Muscle layer of colon (tissue), 2 donors: ENCODE results near the gene ZNF575.
A peak's percentile ranks its signal among the peaks of the same experiment; 100 is the strongest.

Experiments used
- H3K27ac ChIP-seq: one replicate; pipeline ENCODE4 v1.7.0; 2013; ENCODE audit warnings: low read depth, mild to moderate bottlenecking, low read length, moderate library complexity
- H3K27me3 ChIP-seq, 2 donors: one replicate each; pipeline ENCODE4 v1.7.0; 2013; ENCODE audit warnings: low read length in 2 of 2, mild to moderate bottlenecking in 2 of 2; ENCODE audit not compliant: insufficient read depth in 2 of 2, control insufficient read depth in 1 of 2
- H3K36me3 ChIP-seq: one replicate; pipeline ENCODE4 v1.7.0; 2013; ENCODE audit warnings: mild to moderate bottlenecking, low read length; ENCODE audit not compliant: insufficient read depth
- H3K4me1 ChIP-seq: one replicate; pipeline ENCODE4 v1.7.0; 2013; ENCODE audit warnings: mild to moderate bottlenecking, low read length; ENCODE audit not compliant: insufficient read depth
- H3K4me3 ChIP-seq, 2 donors: one replicate each; pipeline ENCODE4 v1.7.0; 2013; ENCODE audit warnings: low read length in 2 of 2, low read depth in 1 of 2, mild to moderate bottlenecking in 1 of 2, moderate library complexity in 1 of 2
- H3K9ac ChIP-seq: one replicate; pipeline ENCODE4 v1.7.0; 2013; ENCODE audit warnings: low read length
- H3K9me3 ChIP-seq: one replicate; pipeline ENCODE4 v1.7.0; 2013; ENCODE audit warnings: mild to moderate bottlenecking, low read length
- donor health status: abdominal sarcoma.
- donor health status: Adenocarcinoma of cecum.

Gene ZNF575, protein sequence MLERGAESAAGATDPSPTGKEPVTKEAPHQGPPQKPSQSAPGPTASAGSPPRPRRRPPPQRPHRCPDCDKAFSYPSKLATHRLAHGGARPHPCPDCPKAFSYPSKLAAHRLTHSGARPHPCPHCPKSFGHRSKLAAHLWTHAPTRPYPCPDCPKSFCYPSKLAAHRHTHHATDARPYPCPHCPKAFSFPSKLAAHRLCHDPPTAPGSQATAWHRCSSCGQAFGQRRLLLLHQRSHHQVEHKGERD

DNA sequence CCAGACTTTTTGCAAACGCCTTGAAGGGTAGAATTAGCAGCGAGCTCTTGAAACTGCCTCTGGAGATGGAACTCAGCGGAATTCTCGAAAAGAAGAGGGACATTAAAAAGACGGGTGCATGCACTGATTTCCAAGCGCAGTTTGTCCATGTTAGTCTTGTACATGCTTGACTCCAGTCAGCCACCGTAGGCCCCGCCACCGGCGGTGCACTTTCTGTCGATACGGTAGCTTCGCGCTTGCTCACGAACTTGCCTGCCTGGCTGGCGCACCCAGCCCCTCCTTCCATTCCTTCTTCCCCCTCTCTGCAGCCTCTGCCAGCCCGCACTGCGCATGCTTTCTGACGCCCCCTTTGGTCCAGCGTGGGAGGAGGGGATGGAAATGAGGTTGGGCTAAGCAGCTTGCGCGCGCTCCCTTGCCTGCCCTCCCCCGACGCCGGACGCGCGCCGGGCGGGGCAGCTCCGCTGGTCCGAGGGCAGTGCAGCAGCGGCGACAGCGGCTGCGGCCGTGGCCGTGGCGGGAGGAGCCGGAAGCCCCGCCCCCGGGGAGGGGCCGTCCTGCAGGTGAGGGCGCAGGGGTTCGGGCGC is at the start of gene ZNF575:
Gene ZNF575 (plus strand): TSS at position 227 of the 584 bp plus-strand sequence. CDS start 1,235 bp downstream, outside the sequence.
- Histone ChIP-seq H3K9ac (peak within 1 kb of the TSS; percentile 23), H3K27ac (peak within 1 kb of the TSS; percentile 96), H3K9me3 (no peaks in the 10 kb centered on the region), H3K27me3 (no peaks in the 10 kb centered on the region), H3K4me1 (peaks cover 23% of the 10 kb centered on the region), H3K36me3 (no peaks in the 10 kb centered on the region), H3K4me3 (peak within 1 kb of the TSS; percentile 59 to 96)

DNA sequence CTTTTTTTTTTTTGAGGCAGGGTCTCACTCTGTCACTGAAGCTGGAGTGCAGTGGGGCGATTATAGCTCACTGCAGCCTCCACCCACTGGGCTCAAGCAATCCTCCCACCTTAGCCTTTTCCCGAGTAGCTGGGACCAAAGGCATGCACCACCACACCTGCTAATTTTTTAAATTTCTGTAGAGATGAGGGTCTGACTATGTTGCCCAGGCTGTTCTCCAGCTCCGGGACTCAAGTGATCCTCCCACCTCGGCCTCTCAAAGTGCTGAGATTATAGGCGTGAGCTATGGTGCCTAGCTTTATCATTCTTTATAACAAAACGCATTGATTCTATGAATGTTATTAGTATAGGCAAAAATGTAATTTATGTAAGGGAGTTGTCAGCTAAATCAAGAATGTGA is 49.7 kb upstream of the ZNF575 start:
- no peak overlapping the region for H3K4me3 ChIP-seq
- H3K27me3 ChIP-seq = no peaks in the 10 kb centered on the region
- H3K4me1 ChIP-seq = no peaks in the 10 kb centered on the region
- no peak overlapping the region for H3K9ac ChIP-seq
- H3K36me3 ChIP-seq = no peaks in the 10 kb centered on the region
- H3K27ac ChIP-seq = no peak overlapping the region
- H3K9me3 ChIP-seq = no peaks in the 10 kb centered on the region

DNA sequence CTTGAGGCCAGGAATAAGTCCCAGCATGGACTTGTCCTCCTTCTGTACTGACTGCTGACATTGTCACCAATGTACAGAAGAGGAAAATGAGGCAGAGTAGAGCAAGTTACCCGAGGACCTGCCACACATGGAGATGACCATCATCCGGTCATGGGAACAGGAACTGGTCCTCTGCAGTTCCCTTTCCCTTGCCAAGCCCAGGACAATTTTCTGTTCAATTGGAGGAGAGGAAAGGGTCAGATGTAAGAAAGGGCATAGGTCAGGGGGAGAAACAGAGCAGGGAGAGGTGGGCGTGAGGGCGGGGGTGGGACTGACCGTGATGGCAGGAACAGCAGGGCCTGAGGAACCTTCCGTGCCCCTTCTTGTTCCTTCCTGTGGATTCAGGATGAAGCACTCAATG is 47.0 kb upstream of the ZNF575 start:
- H3K27ac ChIP-seq = no peak overlapping the region
- H3K9ac ChIP-seq = no peak overlapping the region
- H3K36me3 ChIP-seq = no peaks in the 10 kb centered on the region
- no peaks in the 10 kb centered on the region for H3K4me1 ChIP-seq
- H3K9me3 ChIP-seq = no peaks in the 10 kb centered on the region
- no peaks in the 10 kb centered on the region for H3K27me3 ChIP-seq
- H3K4me3 ChIP-seq = no peak overlapping the region

DNA sequence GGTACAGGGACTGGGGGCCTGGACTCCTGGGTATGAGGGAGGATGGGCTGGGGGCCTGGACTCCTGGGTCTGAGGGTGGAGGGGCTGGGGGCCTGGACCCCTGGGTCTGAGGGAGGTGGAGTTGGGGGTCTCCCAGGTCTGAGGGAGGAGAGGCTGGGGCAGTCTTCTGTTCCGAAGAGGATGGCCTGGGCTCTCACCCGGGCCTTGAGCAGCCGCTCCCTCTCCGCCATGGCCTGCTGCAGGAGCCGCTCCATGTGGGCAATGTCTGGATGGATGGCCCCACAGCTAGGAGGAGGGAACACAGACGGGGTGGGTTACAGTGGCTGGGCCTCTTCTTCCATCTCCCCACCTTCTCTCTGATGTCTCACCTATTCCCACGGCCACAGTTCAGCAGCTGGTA is 46.6 kb upstream of the ZNF575 start:
- Histone ChIP-seq H3K4me3 (no peak overlapping the region), H3K27ac (no peak overlapping the region), H3K9ac (no peak overlapping the region), H3K36me3 (no peaks in the 10 kb centered on the region), H3K27me3 (no peaks in the 10 kb centered on the region), H3K9me3 (no peaks in the 10 kb centered on the region), H3K4me1 (no peaks in the 10 kb centered on the region)

DNA sequence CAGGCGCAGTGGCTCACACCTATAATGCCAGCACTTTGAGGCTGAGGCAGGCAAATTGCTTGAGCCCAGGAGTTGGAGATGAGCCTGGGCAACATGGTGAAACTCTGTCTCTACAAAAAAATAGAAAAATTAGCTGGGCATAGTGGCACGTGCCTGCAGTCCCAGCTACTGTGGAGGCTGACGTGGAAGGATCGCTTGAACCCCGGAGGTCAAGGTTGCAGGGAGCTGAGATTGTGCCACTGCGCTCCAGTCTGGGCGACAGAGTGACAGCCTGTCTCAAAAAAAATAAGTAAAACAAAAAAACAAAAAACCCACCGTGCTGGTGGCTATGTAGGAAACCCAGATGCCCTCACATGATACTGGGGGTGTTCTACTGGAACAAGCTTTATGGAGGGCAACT is 44.8 kb upstream of the ZNF575 start:
- no peaks in the 10 kb centered on the region for H3K36me3 ChIP-seq
- no peaks in the 10 kb centered on the region for H3K4me1 ChIP-seq
- no peaks in the 10 kb centered on the region for H3K9me3 ChIP-seq
- no peak overlapping the region for H3K27ac ChIP-seq
- no peaks in the 10 kb centered on the region for H3K27me3 ChIP-seq
- no peak overlapping the region for H3K4me3 ChIP-seq
- H3K9ac ChIP-seq = no peak overlapping the region

DNA sequence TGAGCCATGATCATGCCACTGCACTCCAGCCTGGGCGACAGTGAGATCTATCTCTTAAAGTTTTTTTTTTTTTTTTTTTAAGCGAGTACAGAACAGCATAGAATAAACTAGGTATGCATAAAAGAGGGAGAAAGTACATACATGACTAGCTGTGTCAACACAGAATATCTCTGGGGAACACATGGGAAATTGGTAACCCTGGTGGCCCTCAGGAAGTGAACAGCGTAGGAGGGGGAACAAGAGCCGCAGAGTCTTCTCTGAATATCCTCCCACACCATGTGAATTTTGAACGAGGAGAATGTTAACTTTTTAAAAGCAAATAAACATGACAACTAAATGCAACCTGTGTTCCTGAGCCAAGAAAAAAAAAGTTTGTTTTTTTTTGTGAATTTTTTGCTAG is 43.7 kb upstream of the ZNF575 start:
- H3K9me3 ChIP-seq = no peaks in the 10 kb centered on the region

DNA sequence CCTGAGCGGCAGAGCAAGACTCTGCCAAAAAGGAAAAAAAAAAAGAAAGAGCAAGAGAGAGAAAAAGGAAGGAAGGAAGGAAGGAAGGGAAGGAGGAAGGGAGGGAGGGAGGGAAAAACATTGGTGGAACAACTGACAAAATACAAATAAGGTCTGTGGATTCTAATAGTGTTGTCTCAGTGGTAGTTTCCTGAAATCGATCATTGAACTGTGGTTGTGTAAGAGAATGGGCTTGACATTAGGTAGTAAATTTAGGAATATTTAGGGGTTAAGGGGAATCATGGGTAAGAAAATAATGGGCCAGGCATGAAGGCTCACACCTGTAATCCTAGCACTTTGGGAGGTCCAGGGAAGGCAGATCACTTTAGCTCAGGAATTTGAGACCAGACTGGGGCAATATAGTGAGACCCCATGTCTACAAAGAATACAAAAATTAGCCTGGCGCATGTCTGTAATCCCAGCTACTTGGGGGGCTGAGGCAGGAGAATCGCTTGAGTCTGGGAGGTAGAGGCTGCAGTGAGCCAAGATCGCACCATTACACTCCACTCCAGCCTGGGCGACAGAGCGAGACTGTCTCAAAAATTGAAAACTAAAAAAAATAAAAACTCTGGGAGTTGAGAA is 42.9 kb upstream of the ZNF575 start:
- H3K36me3 ChIP-seq = no peaks in the 10 kb centered on the region
- H3K4me1 ChIP-seq = no peaks in the 10 kb centered on the region
- no peaks in the 10 kb centered on the region for H3K9me3 ChIP-seq
- H3K9ac ChIP-seq = no peak overlapping the region
- no peak overlapping the region for H3K27ac ChIP-seq
- no peak overlapping the region for H3K4me3 ChIP-seq
- H3K27me3 ChIP-seq = no peaks in the 10 kb centered on the region

More for the DNA sequence above, 43.7 kb upstream of the ZNF575 start:
- Histone ChIP-seq H3K27me3 (no peaks in the 10 kb centered on the region), H3K36me3 (no peaks in the 10 kb centered on the region), H3K27ac (no peak overlapping the region), H3K9ac (no peak overlapping the region), H3K4me3 (no peak overlapping the region), H3K4me1 (no peaks in the 10 kb centered on the region)

DNA sequence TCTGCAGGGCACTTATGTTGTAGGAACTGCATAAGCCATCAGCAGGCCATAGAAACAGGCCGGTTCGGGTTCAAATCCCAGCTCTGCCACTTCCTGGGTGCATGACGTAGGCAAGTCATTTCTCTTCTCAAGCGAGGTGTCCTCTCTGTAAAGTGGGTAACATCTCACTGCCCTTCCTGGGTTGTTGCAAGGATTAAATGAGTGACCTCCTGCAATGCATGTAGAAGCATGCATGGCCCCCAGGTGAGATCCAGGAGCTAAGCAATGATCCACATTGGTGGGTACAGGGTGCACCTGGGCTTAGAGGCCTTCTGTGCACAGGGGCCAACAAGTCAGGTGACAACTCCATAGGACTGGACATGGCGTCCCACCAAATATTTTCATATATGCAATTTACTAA is 42.2 kb upstream of the ZNF575 start:
- no peaks in the 10 kb centered on the region for H3K9me3 ChIP-seq
- H3K27ac ChIP-seq = no peak overlapping the region
- H3K4me1 ChIP-seq = no peaks in the 10 kb centered on the region

DNA sequence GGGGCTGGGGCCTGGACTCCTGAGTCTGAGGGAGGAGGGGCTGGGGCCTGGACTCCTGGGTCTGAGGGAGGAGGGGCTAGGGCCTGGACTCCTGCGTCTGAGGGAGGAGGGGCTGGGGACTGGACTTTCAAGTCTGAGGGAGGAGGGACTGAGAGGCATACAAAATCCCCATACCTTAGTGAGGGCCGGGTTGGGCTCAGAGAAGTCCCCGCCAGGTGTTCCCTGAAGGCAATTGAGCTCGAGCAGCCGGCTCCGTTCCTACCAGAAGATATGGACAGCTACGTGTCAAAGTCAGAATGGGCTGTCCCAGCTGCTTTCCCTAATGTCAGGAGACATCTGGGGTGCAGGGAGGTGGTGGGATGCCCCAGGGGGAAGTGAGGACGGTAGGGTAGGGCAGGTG is 37.9 kb upstream of the ZNF575 start:
- Histone ChIP-seq H3K9ac (no peak overlapping the region), H3K27me3 (no peaks in the 10 kb centered on the region), H3K27ac (no peak overlapping the region), H3K36me3 (peaks cover 18% of the 10 kb centered on the region), H3K9me3 (no peaks in the 10 kb centered on the region), H3K4me1 (peaks cover 10% of the 10 kb centered on the region), H3K4me3 (no peak overlapping the region)

More for the DNA sequence above, 42.2 kb upstream of the ZNF575 start:
- Histone ChIP-seq H3K4me3 (no peak overlapping the region), H3K9ac (no peak overlapping the region), H3K27me3 (no peaks in the 10 kb centered on the region), H3K36me3 (peaks cover 5% of the 10 kb centered on the region)

DNA sequence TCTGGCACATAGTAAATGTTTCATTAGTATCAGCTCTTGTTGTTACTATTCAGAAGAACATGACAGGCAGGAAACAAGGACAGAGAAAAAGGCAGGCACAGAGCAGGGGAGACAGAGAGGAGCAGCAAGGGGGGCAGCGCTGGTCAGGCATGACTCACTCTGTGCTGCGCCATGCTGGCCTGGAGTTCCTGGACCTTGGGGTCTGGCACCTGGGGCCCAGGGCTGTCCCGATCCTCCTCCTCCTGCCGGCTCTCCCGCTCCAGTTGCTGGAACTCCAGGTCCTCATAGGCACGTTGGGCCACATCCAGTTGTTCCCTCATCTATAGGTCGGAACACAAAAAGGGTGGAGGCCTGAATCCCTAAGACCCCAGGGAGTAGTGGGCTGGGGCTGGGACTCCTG is 36.0 kb upstream of the ZNF575 start:
- Histone ChIP-seq H3K27me3 (no peaks in the 10 kb centered on the region), H3K27ac (no peak overlapping the region), H3K9me3 (no peaks in the 10 kb centered on the region), H3K36me3 (peaks cover 18% of the 10 kb centered on the region), H3K4me3 (no peak overlapping the region), H3K9ac (no peak overlapping the region), H3K4me1 (peaks cover 10% of the 10 kb centered on the region)

DNA sequence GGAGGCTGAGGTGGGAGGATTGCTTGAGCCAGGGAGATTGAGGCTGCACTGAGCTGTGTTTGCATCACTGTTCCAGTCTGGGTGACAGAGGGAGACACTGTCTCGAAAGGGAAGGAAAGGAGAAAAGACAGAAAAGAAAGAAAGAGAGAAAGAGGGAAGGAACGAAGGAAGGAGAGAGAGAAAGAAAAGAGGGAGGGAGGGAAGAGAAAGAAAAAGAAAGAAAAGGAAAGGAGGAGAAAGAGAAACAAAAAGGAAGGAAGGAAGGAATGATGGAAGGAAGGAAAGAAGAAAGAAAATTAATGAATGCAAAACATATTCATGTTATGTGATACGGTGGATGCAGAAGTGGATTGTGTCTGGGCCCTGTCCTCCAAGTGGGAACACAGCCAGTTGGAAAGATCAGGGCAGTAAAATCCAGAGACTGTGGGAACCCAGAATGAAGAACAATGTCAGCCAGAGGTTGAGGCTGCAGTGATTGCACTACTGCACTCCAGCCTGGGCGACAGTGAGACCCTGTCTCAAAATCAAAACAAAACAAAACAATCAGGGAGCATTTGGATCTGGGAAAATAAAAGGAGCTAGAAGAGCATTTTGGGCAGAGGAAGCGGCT is 34.6 kb upstream of the ZNF575 start:
- no peak overlapping the region for H3K9ac ChIP-seq
- H3K4me3 ChIP-seq = no peak overlapping the region
- H3K9me3 ChIP-seq = no peaks in the 10 kb centered on the region
- H3K27me3 ChIP-seq = no peaks in the 10 kb centered on the region
- no peak overlapping the region for H3K27ac ChIP-seq
- H3K36me3 ChIP-seq = peaks cover 18% of the 10 kb centered on the region
- peaks cover 19% of the 10 kb centered on the region for H3K4me1 ChIP-seq
